ENCODE results near the gene HSPA1A. TPM values are rescaled to one million over a fixed set of nuclear protein-coding genes. Genes with fewer than 3 reads are reported as not detected.
A peak's percentile ranks its signal among the peaks of the same experiment; 100 is the strongest.

HSPA1A gene
- total and polyA plus RNA-seq, 9 of the 15 experiments (the other 6 are each of a cell fraction or from before 2014, with no cell fraction given): 2.2 to 273 (median 107) TPM

DNA sequence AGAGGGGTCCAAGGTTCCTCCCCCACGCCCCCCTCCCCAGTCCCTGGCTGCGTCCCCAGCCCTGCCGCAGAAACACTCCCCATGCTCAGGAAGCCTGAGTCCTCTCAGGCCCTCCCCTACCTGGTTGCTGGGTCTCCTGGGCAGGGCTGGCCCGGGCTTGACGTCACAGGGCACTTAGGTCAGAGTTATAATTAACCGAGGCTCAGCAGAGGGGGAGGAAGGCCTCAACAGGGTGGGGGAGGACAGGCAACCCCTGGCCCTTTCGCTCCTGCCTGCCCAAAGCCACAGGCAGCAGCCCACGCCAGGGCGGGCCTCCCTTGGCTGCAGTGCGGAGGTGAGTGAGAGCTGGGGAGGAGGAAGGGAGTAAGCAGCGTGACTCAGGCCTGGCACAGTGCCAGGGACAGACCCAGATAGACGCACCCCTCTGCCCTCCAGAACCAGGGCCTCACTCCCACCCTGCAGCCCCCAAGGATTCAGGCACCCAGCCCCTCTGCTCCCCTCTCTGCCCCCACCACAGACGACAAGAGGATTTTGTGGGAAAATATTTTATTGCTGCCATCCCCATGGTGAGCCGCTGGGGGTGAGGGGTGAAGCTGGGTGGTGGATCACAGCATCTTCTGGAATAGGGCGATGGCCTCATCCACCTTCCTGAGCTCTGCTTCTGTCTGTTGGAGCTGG, 38.2 kb upstream of the HSPA1A start, which contains the start of gene VWA7 (continued):
- TF ChIP-seq, protein P1, sequence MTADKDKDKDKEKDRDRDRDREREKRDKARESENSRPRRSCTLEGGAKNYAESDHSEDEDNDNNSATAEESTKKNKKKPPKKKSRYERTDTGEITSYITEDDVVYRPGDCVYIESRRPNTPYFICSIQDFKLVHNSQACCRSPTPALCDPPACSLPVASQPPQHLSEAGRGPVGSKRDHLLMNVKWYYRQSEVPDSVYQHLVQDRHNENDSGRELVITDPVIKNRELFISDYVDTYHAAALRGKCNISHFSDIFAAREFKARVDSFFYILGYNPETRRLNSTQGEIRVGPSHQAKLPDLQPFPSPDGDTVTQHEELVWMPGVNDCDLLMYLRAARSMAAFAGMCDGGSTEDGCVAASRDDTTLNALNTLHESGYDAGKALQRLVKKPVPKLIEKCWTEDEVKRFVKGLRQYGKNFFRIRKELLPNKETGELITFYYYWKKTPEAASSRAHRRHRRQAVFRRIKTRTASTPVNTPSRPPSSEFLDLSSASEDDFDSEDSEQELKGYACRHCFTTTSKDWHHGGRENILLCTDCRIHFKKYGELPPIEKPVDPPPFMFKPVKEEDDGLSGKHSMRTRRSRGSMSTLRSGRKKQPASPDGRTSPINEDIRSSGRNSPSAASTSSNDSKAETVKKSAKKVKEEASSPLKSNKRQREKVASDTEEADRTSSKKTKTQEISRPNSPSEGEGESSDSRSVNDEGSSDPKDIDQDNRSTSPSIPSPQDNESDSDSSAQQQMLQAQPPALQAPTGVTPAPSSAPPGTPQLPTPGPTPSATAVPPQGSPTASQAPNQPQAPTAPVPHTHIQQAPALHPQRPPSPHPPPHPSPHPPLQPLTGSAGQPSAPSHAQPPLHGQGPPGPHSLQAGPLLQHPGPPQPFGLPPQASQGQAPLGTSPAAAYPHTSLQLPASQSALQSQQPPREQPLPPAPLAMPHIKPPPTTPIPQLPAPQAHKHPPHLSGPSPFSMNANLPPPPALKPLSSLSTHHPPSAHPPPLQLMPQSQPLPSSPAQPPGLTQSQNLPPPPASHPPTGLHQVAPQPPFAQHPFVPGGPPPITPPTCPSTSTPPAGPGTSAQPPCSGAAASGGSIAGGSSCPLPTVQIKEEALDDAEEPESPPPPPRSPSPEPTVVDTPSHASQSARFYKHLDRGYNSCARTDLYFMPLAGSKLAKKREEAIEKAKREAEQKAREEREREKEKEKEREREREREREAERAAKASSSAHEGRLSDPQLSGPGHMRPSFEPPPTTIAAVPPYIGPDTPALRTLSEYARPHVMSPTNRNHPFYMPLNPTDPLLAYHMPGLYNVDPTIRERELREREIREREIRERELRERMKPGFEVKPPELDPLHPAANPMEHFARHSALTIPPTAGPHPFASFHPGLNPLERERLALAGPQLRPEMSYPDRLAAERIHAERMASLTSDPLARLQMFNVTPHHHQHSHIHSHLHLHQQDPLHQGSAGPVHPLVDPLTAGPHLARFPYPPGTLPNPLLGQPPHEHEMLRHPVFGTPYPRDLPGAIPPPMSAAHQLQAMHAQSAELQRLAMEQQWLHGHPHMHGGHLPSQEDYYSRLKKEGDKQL (CRISPR knock-in tag; IDR thresholded peaks at IDR 0.05; ENCODE audit: borderline replicate concordance): no peak
- TF ChIP-seq NFE2 (IDR thresholded peaks at IDR 0.05; ENCODE audit: low read depth) (peak; percentile 99), ZKSCAN1 (IDR thresholded peaks at IDR 0.05; ENCODE audit: low read depth, low read length) (peak; percentile 91), HOXB6 (CRISPR knock-in tag; IDR thresholded peaks at IDR 0.05; ENCODE audit: borderline replicate concordance) (no peak), CXXC5 (CRISPR knock-in tag; IDR thresholded peaks at IDR 0.05) (peak; percentile 91), TSC22D4 (tag; IDR thresholded peaks at IDR 0.05) (no peak), BRF1 (IDR thresholded peaks at IDR 0.05; ENCODE audit: borderline replicate concordance, extremely low read depth, insufficient read length) (no peak), SAFB2 (IDR thresholded peaks at IDR 0.05; ENCODE audit: borderline replicate concordance, low read depth, low read length, severe bottlenecking) (no peak), GTF2E2 (tag; IDR thresholded peaks at IDR 0.05) (peak; percentile 29; the same call in 1 of the 2 replicates), TEAD2 (tag; IDR thresholded peaks at IDR 0.05) (no peak), HLTF (IDR thresholded peaks at IDR 0.05) (peak; percentile 92; the same call in 1 of the 2 replicates), CHD4 (IDR thresholded peaks at IDR 0.05; ENCODE audit: insufficient read depth, insufficient replicate concordance, low read depth, low read length, poor library complexity, severe bottlenecking) (peak; percentile 95), FOXK2 (conservative IDR thresholded peaks at IDR 0.05 in 1 of 2, IDR thresholded peaks at IDR 0.05 in 1 of 2; ENCODE audit: low read depth in 2 of 2) (peak; percentile 59 to 80; a peak in 2 of 4 replicates), RBM17 (IDR thresholded peaks at IDR 0.05; ENCODE audit: borderline replicate concordance, low read depth, low read length) (no peak)
- TF ChIP-seq, protein P2, sequence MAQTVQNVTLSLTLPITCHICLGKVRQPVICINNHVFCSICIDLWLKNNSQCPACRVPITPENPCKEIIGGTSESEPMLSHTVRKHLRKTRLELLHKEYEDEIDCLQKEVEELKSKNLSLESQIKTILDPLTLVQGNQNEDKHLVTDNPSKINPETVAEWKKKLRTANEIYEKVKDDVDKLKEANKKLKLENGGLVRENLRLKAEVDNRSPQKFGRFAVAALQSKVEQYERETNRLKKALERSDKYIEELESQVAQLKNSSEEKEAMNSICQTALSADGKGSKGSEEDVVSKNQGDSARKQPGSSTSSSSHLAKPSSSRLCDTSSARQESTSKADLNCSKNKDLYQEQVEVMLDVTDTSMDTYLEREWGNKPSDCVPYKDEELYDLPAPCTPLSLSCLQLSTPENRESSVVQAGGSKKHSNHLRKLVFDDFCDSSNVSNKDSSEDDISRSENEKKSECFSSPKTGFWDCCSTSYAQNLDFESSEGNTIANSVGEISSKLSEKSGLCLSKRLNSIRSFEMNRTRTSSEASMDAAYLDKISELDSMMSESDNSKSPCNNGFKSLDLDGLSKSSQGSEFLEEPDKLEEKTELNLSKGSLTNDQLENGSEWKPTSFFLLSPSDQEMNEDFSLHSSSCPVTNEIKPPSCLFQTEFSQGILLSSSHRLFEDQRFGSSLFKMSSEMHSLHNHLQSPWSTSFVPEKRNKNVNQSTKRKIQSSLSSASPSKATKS (CRISPR knock-in tag; IDR thresholded peaks at IDR 0.05): no peak
- TF ChIP-seq, protein P3, sequence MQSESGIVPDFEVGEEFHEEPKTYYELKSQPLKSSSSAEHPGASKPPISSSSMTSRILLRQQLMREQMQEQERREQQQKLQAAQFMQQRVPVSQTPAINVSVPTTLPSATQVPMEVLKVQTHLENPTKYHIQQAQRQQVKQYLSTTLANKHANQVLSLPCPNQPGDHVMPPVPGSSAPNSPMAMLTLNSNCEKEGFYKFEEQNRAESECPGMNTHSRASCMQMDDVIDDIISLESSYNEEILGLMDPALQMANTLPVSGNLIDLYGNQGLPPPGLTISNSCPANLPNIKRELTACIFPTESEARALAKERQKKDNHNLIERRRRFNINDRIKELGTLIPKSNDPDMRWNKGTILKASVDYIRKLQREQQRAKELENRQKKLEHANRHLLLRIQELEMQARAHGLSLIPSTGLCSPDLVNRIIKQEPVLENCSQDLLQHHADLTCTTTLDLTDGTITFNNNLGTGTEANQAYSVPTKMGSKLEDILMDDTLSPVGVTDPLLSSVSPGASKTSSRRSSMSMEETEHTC (IDR thresholded peaks at IDR 0.05): peak; percentile 94
- TF ChIP-seq, protein P4, sequence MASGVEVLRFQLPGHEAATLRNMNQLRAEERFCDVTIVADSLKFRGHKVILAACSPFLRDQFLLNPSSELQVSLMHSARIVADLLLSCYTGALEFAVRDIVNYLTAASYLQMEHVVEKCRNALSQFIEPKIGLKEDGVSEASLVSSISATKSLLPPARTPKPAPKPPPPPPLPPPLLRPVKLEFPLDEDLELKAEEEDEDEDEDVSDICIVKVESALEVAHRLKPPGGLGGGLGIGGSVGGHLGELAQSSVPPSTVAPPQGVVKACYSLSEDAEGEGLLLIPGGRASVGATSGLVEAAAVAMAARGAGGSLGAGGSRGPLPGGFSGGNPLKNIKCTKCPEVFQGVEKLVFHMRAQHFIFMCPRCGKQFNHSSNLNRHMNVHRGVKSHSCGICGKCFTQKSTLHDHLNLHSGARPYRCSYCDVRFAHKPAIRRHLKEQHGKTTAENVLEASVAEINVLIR (CRISPR knock-in tag; IDR thresholded peaks at IDR 0.05): peak; percentile 82
